Heart left ventricle (tissue), 13 donors: ENCODE data around the gene ACD.

ENCODE experiments used
- CTCF ChIP-seq, 12 donors: fragments of 200-600 bp; sonication (generic) in 4 of 12; IDR thresholded peaks; one replicate each; pipeline versions ENCODE4 v1.5.0 to v1.8.0; 2018 to 2022; ENCODE audit warnings: antibody characterized with exemption in 12 of 12, mild to moderate bottlenecking in 5 of 12
- POLR2A ChIP-seq, 2 donors: fragments of 450-650 bp; IDR thresholded peaks; one replicate each; pipeline ENCODE4 v1.6.1; 2017; ENCODE audit warnings: antibody characterized with exemption in 2 of 2, mild to moderate bottlenecking in 2 of 2, moderate library complexity in 2 of 2
- donor health status: ischemic (EF 13 %, LVEDD 7.1; RV severe dilation, severe dysfunction).
- donor health status: DM: no; HTN: yes; CAD: no.
- donor health status: DM: no; HTN: no; CAD: no.
- donor health status: ischemic (EF 25% LVEDD 6.9; RV normal size, moderate dysfunction).
- donor health status: ischemic (EF 25% LVEDD 5.7; RV mildly dilated, moderate dysfunction).
- donor health status: ischemic (EF 35%, LVEDD 5.7; RV mildly dilated, moderate dysfunction).
- donor health status: nonischemic (EF 11% LVEDD 7.7; RV severe dilation, severe dysfunction).
- donor health status: DM: yes; HTN: yes; CAD: no.
- donor health status: PGD.
- donor health status: ischemic (EF 29% LVEDD 5.4; RV normal size, mild dysfunction).
- donor health status: nonischemic (EF 23%, LVEDD 6.1; RV moderate dilation, normal function).

- TF ChIP-seq POLR2A (IDR thresholded peaks at IDR 0.05) (no peak), CTCF (IDR thresholded peaks at IDR 0.05) (no peak)
Observed at GRCh38 chr16:67703626-67704025, 43.6 kb upstream of the ACD start.
